ENCODE results near the gene SIPA1L3.
"Not testable (repeated sequence)": the region's sequence is repeated elsewhere in the genome, so short reads cannot be mapped to it uniquely, and the experiment has no call there.

DNA sequence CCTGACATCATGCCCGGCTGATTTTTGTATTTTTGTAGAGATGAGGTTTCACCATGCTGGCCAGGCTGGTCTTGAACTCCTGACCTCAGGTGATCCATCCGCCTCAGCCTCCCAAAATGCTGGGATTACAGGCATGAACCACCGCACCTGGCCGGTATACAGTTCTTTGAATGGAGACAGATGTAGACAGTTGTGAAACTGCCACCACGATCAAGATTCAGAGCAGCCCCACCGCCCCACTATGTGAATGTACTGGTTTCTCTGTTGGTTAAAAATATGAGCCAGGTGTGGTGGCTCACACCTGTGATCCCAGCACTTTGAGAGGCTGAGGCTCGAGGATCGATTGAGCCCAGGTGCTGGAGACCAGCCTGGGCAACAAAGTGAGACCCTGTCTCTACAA is 123.0 kb downstream of the SIPA1L3 start:
- TF ChIP-seq POLR2A, CTCF (IDR thresholded peaks at IDR 0.05): not testable (repeated sequence)

All from adrenal gland (tissue), 5 donors.